ENCODE measurements around the gene LMNA. TPM values are rescaled to one million over a fixed set of nuclear protein-coding genes. Genes with fewer than 3 reads are reported as not detected.

The LMNA gene
- total RNA-seq, 4 donors from 2014 or later = 143 to 244 (median 220) TPM

GRCh38 chr1:156157506-156157905 is 43.0 kb downstream of the LMNA start:
- H3K27ac ChIP-seq = no peak overlapping the region
- peaks cover 10 to 18% of the 10 kb centered on the region in 2 donors for H3K4me1 ChIP-seq

GRCh38 chr1:156157966-156158365 is 43.5 kb downstream of the LMNA start:
- no peak for TF ChIP-seq POLR2A (IDR thresholded peaks at IDR 0.05)
- TF ChIP-seq CTCF (IDR thresholded peaks at IDR 0.05 in 4 of 5, conservative IDR thresholded peaks at IDR 0.05 in 1 of 5) = no peak
- no peaks in the 10 kb centered on the region for H3K36me3 ChIP-seq
- H3K4me3 ChIP-seq = no peak overlapping the region
- intact Hi-C loops (cut with DNase I; ENCODE audit: low total_unique reads) (no loop called here), in situ Hi-C loops (cut with MboI; ENCODE audit: low sequenced_read_pairs in 4 of 4) (no loop called here)
- H3K27ac ChIP-seq = no peak overlapping the region
- ATAC-seq (no peak), DNase-seq (no peak)
- H3K9me3 ChIP-seq = no peaks in the 10 kb centered on the region
- no peaks in the 10 kb centered on the region for H3K27me3 ChIP-seq
- H3K4me1 ChIP-seq = peaks cover 10 to 18% of the 10 kb centered on the region in 2 donors

More at GRCh38 chr1:156157506-156157905, 43.0 kb downstream of the LMNA start:
- Histone ChIP-seq H3K9me3 (no peaks in the 10 kb centered on the region), H3K4me3 (no peak overlapping the region), H3K36me3 (no peaks in the 10 kb centered on the region), H3K27me3 (no peaks in the 10 kb centered on the region)
- no peak for ATAC-seq
- intact Hi-C loops (cut with DNase I; ENCODE audit: low total_unique reads) = no loop called here
- TF ChIP-seq POLR2A (IDR thresholded peaks at IDR 0.05) (no peak), CTCF (IDR thresholded peaks at IDR 0.05 in 4 of 5, conservative IDR thresholded peaks at IDR 0.05 in 1 of 5) (no peak)
- no peak for DNase-seq
- in situ Hi-C loops (cut with MboI; ENCODE audit: low sequenced_read_pairs in 4 of 4) = no loop called here

- no peaks in the 10 kb centered on the region for H3K27me3 ChIP-seq
- TF ChIP-seq CTCF (IDR thresholded peaks at IDR 0.05 in 4 of 5, conservative IDR thresholded peaks at IDR 0.05 in 1 of 5) (no peak), POLR2A (IDR thresholded peaks at IDR 0.05) (peak in 1 of 2 donors; percentile 52)
- in situ Hi-C loops (cut with MboI; ENCODE audit: low sequenced_read_pairs in 4 of 4) = no loop called here
- H3K4me1 ChIP-seq = peaks cover 10 to 18% of the 10 kb centered on the region in 2 donors
- ATAC-seq (peak; percentile 85 to 90), DNase-seq (peak; percentile 76 to 89)
- H3K9me3 ChIP-seq = no peaks in the 10 kb centered on the region
- intact Hi-C loops (cut with DNase I; ENCODE audit: low total_unique reads) = loop anchor here (2.0 to 10.0 kb wide), 2 partner anchors 53 to 305 kb away; partner anchors contain the start of genes GON4L, PMF1 and SYT11
- no peaks in the 10 kb centered on the region for H3K36me3 ChIP-seq
- H3K4me3 ChIP-seq = peak overlapping the region; percentile 56 to 80 (median 62)
- peak overlapping the region; percentile 93 to 97 (median 94) for H3K27ac ChIP-seq
Observed at GRCh38 chr1:156160000-156160742, 45.7 kb downstream of the LMNA start.

GRCh38 chr1:156160743-156161171 is 46.2 kb downstream of the LMNA start:
- H3K27ac ChIP-seq = peak overlapping the region; percentile 93 to 97 (median 94)
- peak; percentile 85 to 86 for ATAC-seq
- no peaks in the 10 kb centered on the region for H3K9me3 ChIP-seq
- intact Hi-C loops (cut with DNase I; ENCODE audit: low total_unique reads) (loop anchor here (1.0 to 10.0 kb wide), 3 partner anchors 34 to 306 kb away; partner anchors contain the start of genes GON4L, PMF1, SLC25A44 and SYT11), in situ Hi-C loops (cut with MboI; ENCODE audit: low sequenced_read_pairs in 4 of 4) (no loop called here)
- H3K36me3 ChIP-seq = no peaks in the 10 kb centered on the region
- H3K4me1 ChIP-seq = peaks cover 10 to 18% of the 10 kb centered on the region in 2 donors
- DNase-seq = peak; percentile 84 to 91
- no peak for TF ChIP-seq CTCF (IDR thresholded peaks at IDR 0.05 in 4 of 5, conservative IDR thresholded peaks at IDR 0.05 in 1 of 5)
- TF ChIP-seq POLR2A (IDR thresholded peaks at IDR 0.05) = peak; percentile 28 to 45
- no peaks in the 10 kb centered on the region for H3K27me3 ChIP-seq
- peak overlapping the region; percentile 56 to 80 (median 62) for H3K4me3 ChIP-seq

Measured in gastrocnemius medialis (tissue), 4 donors.